ENCODE results near the gene CRPPA. TPM values are rescaled to one million over a fixed set of nuclear protein-coding genes. Genes with fewer than 3 reads are reported as not detected.

Gene CRPPA
- total RNA-seq, 4 donors from 2014 or later = 0.26 to 1.9 (median 0.85) TPM

DNA sequence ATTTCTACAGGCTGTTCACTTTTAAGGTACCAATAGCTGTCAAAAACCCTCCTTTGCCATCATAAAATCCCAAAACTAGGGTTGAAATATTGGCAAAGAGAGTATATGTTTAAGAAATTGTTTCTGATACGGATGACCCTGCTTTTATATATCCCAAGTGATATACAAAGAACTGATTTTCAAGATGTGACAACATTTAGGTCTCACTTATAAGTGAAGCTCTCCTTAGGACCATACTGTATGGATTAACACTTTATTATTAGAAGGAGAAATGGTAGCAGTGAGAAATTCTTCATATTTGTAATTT lies 11.0 kb upstream of the CRPPA start:
- Histone ChIP-seq H3K27me3 (no peaks in the 10 kb centered on the region), H3K27ac (no peak overlapping the region), H3K4me1 (no peaks in the 10 kb centered on the region), H3K4me3 (no peak overlapping the region), H3K9me3 (no peaks in the 10 kb centered on the region), H3K36me3 (no peaks in the 10 kb centered on the region)
- WGBS, 2 donors = 83 to 91% methylated on average over 1 of the region's 1 CpG
- TF ChIP-seq, protein P1, sequence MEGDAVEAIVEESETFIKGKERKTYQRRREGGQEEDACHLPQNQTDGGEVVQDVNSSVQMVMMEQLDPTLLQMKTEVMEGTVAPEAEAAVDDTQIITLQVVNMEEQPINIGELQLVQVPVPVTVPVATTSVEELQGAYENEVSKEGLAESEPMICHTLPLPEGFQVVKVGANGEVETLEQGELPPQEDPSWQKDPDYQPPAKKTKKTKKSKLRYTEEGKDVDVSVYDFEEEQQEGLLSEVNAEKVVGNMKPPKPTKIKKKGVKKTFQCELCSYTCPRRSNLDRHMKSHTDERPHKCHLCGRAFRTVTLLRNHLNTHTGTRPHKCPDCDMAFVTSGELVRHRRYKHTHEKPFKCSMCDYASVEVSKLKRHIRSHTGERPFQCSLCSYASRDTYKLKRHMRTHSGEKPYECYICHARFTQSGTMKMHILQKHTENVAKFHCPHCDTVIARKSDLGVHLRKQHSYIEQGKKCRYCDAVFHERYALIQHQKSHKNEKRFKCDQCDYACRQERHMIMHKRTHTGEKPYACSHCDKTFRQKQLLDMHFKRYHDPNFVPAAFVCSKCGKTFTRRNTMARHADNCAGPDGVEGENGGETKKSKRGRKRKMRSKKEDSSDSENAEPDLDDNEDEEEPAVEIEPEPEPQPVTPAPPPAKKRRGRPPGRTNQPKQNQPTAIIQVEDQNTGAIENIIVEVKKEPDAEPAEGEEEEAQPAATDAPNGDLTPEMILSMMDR (IDR thresholded peaks at IDR 0.05) = peak in 1 of 6 experiments; percentile 8
- no peak for TF ChIP-seq POLR2A (IDR thresholded peaks at IDR 0.05)
- DNase-seq = no peak
- intact Hi-C loops (cut with DNase I) = loop anchor here (10.0 kb wide), 1 partner anchor 132 kb away; no protein-coding TSS in a partner anchor

DNA sequence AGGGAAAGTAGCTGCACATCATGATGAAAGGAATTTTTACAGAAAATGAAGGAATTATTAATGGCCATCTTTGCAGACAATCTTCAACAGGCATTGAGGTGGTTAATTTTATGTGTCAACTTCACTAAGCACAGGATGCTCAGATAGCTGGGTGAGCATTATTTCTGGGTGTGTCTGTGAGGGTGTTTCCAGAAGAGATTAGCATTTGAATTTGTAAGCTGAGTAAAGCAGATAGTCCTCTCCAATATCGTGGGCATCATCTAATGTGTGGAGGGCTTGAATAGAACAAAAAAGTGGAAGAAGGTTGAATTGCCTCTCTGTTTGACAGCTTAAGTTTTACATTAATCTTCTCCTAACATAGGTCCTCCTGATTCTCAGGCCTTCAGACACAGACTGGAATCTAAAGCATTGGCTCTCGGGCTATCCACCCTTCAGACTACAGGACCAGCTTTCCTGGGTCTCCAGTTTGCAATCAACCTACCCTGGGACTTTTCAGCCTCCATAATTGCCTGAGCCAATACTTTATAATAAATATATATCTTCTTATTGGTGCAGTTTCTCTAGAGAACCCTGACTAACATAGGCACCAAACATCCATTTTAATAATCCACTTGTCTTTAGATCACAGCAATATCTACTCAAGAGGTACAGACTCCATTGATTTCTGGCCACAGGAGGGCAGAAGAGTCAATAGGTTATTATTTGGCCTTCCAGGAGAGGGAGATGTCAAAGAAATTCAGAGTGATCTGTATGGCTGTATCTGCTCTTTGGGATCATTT lies 10.5 kb upstream of the CRPPA start:
- intact Hi-C loops (cut with DNase I) = loop anchor here (10.0 kb wide), 1 partner anchor 133 kb away; no protein-coding TSS in a partner anchor
- 90 to 93% methylated on average over 2 of the region's 2 CpGs for WGBS, 2 donors
- Histone ChIP-seq H3K27ac (no peak overlapping the region), H3K9me3 (no peaks in the 10 kb centered on the region), H3K27me3 (no peaks in the 10 kb centered on the region), H3K36me3 (no peaks in the 10 kb centered on the region), H3K4me3 (no peak overlapping the region), H3K4me1 (no peaks in the 10 kb centered on the region)
- DNase-seq = no peak
- TF ChIP-seq POLR2A (IDR thresholded peaks at IDR 0.05) = no peak
- TF ChIP-seq, protein P1 (IDR thresholded peaks at IDR 0.05) = peak; percentile 14 to 63 (median 46)

DNA sequence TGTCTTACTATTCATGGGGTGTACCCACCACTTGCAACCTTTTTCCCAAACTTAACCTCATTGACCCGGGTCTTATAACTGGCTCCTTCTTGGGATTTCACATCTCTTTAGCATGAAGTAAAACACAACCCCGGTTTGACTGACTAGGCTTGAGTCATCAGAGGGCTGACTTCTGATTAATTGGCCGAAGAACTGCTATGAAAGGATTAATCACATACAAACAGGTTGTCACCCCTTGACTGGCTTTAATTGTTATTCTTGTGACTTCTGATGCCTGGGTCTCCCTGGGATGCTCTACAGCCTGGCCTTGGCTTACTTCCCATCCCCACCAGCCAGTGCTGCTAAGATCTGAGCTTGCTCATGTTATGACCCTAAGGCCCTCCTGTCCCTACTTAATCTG lies 8.8 kb upstream of the CRPPA start:
- no peaks in the 10 kb centered on the region for H3K27me3 ChIP-seq
- no peak overlapping the region for H3K27ac ChIP-seq
- no peaks in the 10 kb centered on the region for H3K36me3 ChIP-seq
- no peaks in the 10 kb centered on the region for H3K9me3 ChIP-seq
- DNase-seq = no peak
- intact Hi-C loops (cut with DNase I) = loop anchor here (10.0 kb wide), 1 partner anchor 135 kb away; no protein-coding TSS in a partner anchor
- no peak overlapping the region for H3K4me3 ChIP-seq
- H3K4me1 ChIP-seq = no peaks in the 10 kb centered on the region
- TF ChIP-seq, protein P1 (IDR thresholded peaks at IDR 0.05) = no peak
- no peak for TF ChIP-seq POLR2A (IDR thresholded peaks at IDR 0.05)
- WGBS, 2 donors = 57 to 66% methylated on average over 3 of the region's 3 CpGs

DNA sequence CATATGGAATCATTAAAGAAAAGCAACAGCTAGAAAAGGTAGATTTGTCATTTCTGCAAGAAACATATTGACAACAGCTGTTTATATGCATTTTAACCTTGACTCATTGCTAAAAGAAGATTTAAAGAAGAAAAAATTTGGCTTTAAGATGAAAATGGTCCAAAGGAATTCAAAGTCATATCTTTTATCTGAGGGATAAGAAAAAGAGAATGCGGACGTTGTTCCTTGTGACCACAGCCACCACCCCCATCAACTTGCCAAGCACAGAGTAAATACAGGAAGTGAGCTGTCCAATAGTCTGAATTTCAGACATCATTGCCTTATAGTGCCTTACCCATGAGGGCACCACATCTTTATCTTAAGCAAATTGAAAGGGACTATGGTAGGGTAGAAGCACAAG lies 7.3 kb upstream of the CRPPA start:
- Histone ChIP-seq H3K27ac (no peak overlapping the region), H3K9me3 (no peaks in the 10 kb centered on the region), H3K4me1 (no peaks in the 10 kb centered on the region), H3K27me3 (no peaks in the 10 kb centered on the region), H3K36me3 (no peaks in the 10 kb centered on the region), H3K4me3 (no peak overlapping the region)
- 72 to 82% methylated on average over 2 of the region's 2 CpGs for WGBS, 2 donors
- no peak for DNase-seq
- intact Hi-C loops (cut with DNase I) = no loop called here
- no peak for TF ChIP-seq POLR2A (IDR thresholded peaks at IDR 0.05)
- TF ChIP-seq, protein P1 (IDR thresholded peaks at IDR 0.05) = no peak

DNA sequence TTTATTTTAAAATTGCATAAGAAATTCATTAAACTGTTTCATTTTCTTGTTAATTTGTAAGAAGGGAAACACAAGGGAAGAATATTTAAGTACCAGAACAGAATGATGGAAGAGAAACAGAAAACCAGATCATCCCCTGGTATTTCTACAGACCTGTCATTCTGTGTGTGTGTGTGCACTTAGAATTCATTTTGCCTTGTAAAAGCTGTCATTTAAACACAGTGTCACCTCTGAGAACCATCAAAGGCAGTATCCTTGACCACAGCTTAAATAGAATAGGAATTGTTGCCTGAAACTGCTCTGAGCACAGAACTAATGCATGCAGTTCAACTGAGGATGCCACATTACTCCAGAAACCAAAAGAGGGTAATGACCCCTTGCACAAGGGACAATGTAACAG lies 6.8 kb upstream of the CRPPA start:
- no peak overlapping the region for H3K27ac ChIP-seq
- H3K36me3 ChIP-seq = no peaks in the 10 kb centered on the region
- intact Hi-C loops (cut with DNase I) = no loop called here
- no peak overlapping the region for H3K4me3 ChIP-seq
- no peaks in the 10 kb centered on the region for H3K4me1 ChIP-seq
- no peak for DNase-seq
- no peaks in the 10 kb centered on the region for H3K9me3 ChIP-seq
- no peak for TF ChIP-seq POLR2A (IDR thresholded peaks at IDR 0.05)
- TF ChIP-seq, protein P1 (IDR thresholded peaks at IDR 0.05) = no peak
- H3K27me3 ChIP-seq = no peaks in the 10 kb centered on the region
